ENCODE data around the gene PLA2G3. TPM values are rescaled to one million over a fixed set of nuclear protein-coding genes. Genes with fewer than 3 reads are reported as not detected.

Gene PLA2G3
- total RNA-seq, 1 donor from 2014 or later, result not detected

DNA sequence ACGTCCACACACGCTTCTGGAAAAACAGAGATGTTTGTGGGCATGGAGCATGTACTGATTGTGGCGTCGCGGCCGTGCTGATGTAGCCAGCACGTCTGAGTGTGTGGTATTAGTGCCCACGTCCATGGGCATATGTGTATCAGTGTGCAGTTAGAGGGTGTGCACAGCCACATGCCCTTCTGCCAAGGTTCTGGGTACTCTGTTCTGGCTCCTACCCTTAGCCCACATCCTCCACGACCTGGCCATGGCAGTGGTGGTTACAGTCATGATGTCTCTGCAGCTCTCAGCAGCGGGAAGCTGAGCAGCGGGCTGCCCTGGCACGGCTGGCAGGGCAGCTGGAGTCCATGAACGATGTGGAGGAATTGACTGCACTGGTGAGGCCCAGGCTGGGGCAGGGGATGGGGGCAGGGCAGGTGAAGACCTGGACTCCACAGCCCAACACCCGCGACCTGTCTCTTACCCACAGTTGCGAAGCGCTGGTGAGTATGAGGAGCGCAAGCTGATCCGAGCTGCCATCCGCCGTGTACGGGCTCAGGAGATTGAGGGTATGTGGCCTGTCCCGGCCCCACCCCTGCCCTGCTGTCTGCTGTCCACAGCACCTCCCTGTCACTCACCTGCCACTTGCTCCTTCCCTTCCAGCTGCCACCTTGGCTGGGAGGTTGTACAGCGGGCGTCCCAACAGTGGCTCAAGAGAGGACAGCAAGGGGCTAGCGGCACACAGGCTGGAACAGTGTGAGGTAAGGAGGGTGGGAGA is 51.9 kb downstream of the PLA2G3 start:
- H3K36me3 ChIP-seq, result peaks cover 73% of the 10 kb centered on the region
- no peaks in the 10 kb centered on the region for H3K27me3 ChIP-seq (ENCODE audit: low read depth)
- TF ChIP-seq, protein P1, sequence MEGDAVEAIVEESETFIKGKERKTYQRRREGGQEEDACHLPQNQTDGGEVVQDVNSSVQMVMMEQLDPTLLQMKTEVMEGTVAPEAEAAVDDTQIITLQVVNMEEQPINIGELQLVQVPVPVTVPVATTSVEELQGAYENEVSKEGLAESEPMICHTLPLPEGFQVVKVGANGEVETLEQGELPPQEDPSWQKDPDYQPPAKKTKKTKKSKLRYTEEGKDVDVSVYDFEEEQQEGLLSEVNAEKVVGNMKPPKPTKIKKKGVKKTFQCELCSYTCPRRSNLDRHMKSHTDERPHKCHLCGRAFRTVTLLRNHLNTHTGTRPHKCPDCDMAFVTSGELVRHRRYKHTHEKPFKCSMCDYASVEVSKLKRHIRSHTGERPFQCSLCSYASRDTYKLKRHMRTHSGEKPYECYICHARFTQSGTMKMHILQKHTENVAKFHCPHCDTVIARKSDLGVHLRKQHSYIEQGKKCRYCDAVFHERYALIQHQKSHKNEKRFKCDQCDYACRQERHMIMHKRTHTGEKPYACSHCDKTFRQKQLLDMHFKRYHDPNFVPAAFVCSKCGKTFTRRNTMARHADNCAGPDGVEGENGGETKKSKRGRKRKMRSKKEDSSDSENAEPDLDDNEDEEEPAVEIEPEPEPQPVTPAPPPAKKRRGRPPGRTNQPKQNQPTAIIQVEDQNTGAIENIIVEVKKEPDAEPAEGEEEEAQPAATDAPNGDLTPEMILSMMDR (IDR thresholded peaks at IDR 0.05; ENCODE audit: borderline replicate concordance), result no peak
- no peak overlapping the region for H3K4me3 ChIP-seq
- no peaks in the 10 kb centered on the region for H3K9me3 ChIP-seq (replicated peaks)
- intact Hi-C loops (cut with micrococcal nuclease), result loop anchor here (5.0 kb wide), 1 partner anchor 141 kb away; no protein-coding TSS in a partner anchor
- no peak for DNase-seq
- peaks cover 88% of the 10 kb centered on the region for H3K4me1 ChIP-seq
- H3K27ac ChIP-seq (replicated peaks), result peak overlapping the region; percentile 59

GRCh38 chr22:31087744-31088215 is 52.5 kb downstream of the PLA2G3 start:
- no peaks in the 10 kb centered on the region for H3K27me3 ChIP-seq (ENCODE audit: low read depth)
- H3K36me3 ChIP-seq, result peaks cover 67% of the 10 kb centered on the region
- H3K4me1 ChIP-seq, result peaks cover 88% of the 10 kb centered on the region
- H3K27ac ChIP-seq (replicated peaks), result peak overlapping the region; percentile 95
- TF ChIP-seq, protein P1 (IDR thresholded peaks at IDR 0.05; ENCODE audit: borderline replicate concordance), result no peak
- H3K4me3 ChIP-seq, result no peak overlapping the region
- DNase-seq, result no peak
- H3K9me3 ChIP-seq (replicated peaks), result no peaks in the 10 kb centered on the region
- intact Hi-C loops (cut with micrococcal nuclease), result loop anchor here (5.0 kb wide), 1 partner anchor 140 kb away; no protein-coding TSS in a partner anchor

- Histone ChIP-seq H3K9me3 (replicated peaks) (no peaks in the 10 kb centered on the region), H3K27ac (replicated peaks) (peak overlapping the region; percentile 95), H3K4me1 (peaks cover 87% of the 10 kb centered on the region), H3K4me3 (peak overlapping the region; percentile 89), H3K36me3 (peaks cover 58% of the 10 kb centered on the region), H3K27me3 (ENCODE audit: low read depth) (no peaks in the 10 kb centered on the region)
- TF ChIP-seq, protein P1 (IDR thresholded peaks at IDR 0.05; ENCODE audit: borderline replicate concordance), result no peak
- DNase-seq, result no peak
- intact Hi-C loops (cut with micrococcal nuclease), result loop anchor here (5.0 kb wide), 1 partner anchor 140 kb away; no protein-coding TSS in a partner anchor
These were observed 53.5 kb downstream of the PLA2G3 start for GRCh38 chr22:31086703-31087330.

GRCh38 chr22:31085928-31086327 is 54.4 kb downstream of the PLA2G3 start:
- Histone ChIP-seq H3K4me1 (peaks cover 87% of the 10 kb centered on the region), H3K4me3 (peak overlapping the region; percentile 89), H3K9me3 (replicated peaks) (no peaks in the 10 kb centered on the region), H3K36me3 (peaks cover 49% of the 10 kb centered on the region), H3K27ac (replicated peaks) (peak overlapping the region; percentile 95), H3K27me3 (ENCODE audit: low read depth) (no peaks in the 10 kb centered on the region)
- intact Hi-C loops (cut with micrococcal nuclease), result loop anchor here (5.0 kb wide), 1 partner anchor 139 kb away; no protein-coding TSS in a partner anchor
- no peak for DNase-seq
- TF ChIP-seq, protein P1 (IDR thresholded peaks at IDR 0.05; ENCODE audit: borderline replicate concordance), result no peak

DNA sequence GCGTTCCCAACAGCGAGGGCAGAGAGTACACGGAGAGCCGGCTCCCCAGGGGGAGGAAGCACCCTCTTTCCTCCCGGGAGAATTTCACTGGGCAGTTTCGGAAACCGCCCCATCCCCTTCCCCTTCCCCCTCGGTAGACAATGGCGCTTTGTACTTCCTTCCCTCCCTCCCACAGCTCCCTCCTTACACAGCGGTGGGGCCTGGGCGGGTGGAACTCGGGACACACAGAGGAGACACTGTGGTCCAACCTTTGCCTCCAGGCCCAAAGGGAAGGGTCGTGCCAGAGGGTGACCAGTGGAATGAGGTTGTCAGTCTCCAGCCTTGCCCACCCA is 54.8 kb downstream of the PLA2G3 start:
- intact Hi-C loops (cut with micrococcal nuclease), result loop anchor here (5.0 kb wide), 1 partner anchor 138 kb away; no protein-coding TSS in a partner anchor

More for the DNA sequence above, 54.8 kb downstream of the PLA2G3 start:
- Histone ChIP-seq H3K36me3 (peaks cover 44% of the 10 kb centered on the region), H3K9me3 (replicated peaks) (no peaks in the 10 kb centered on the region), H3K4me1 (peaks cover 91% of the 10 kb centered on the region), H3K27ac (replicated peaks) (peak overlapping the region; percentile 95), H3K4me3 (peak overlapping the region; percentile 89), H3K27me3 (ENCODE audit: low read depth) (no peaks in the 10 kb centered on the region)
- TF ChIP-seq, protein P1 (IDR thresholded peaks at IDR 0.05; ENCODE audit: borderline replicate concordance), result no peak
- peak; percentile 50 for DNase-seq
